HCT116 (cell line): ENCODE measurements around the gene ENSA. TPM values are rescaled to one million over a fixed set of nuclear protein-coding genes. Genes with fewer than 3 reads are reported as not detected.
"Not testable (repeated sequence)": the region's sequence is repeated elsewhere in the genome, so short reads cannot be mapped to it uniquely, and the experiment has no call there.

Source experiments
- ATAC-seq: fragments of 200-7000 bp; cut with Tn5 transposase; 2 replicates; pipeline ENCODE4 v1.9.1; 2020; ENCODE audit warnings: mild to moderate bottlenecking, moderate library complexity
- BruUV-seq: library from RNA; stranded (reverse); fragments of 400-500 nt; replicated peaks from 2 replicates; lab custom pipeline; 2021; lab: Mats Ljungman, UMichigan
- CTCF ChIA-PET: fragments of 300-600 bp; sonication (Branson Sonifier 250); formaldehyde crosslinking; loops from one replicate; lab custom pipeline; 2021; ENCODE audit warnings: antibody characterized with exemption; lab: Charles Lee
- POLR2A ChIA-PET: fragments of 300-600, 350-600 bp; sonication (Branson Sonifier 250); formaldehyde crosslinking; loops from one replicate; lab custom pipeline; 2021; ENCODE audit warnings: antibody characterized with exemption; lab: Charles Lee
- RAD21 ChIA-PET, 2 experiments: fragments of 300-600 bp; sonication (Branson Sonifier 250); formaldehyde crosslinking; loops; one replicate each; lab custom pipeline; 2023; ENCODE audit warnings: low total read pairs in 2 of 2; ENCODE audit not compliant: uncharacterized antibody in 2 of 2, unreplicated experiment in 2 of 2, low non-redundant PET in 1 of 2; lab: Charles Lee
- DNase-seq: peaks from one replicate; pipeline ENCODE4 v3.0.0-alpha.2; 2010; ENCODE audit warnings: low read depth, low spot score
- H2AFZ ChIP-seq: fragments of 200-600 bp; shearing (Covaris generic), sonication (generic); 2 replicates; pipeline ENCODE4 v1.6.1; 2017; ENCODE audit warnings: low read depth, mixed run types, mixed read lengths, antibody characterized with exemption, low read length; ENCODE audit not compliant: poor library complexity, severe bottlenecking
- H3K27ac ChIP-seq: 2 replicates; pipeline ENCODE4 v1.5.1; 2012; ENCODE audit warnings: low read depth, low read length
- H3K27me3 ChIP-seq: fragments of 200-600 bp; sonication (generic); 2 replicates; pipeline ENCODE4 v1.6.1; 2016; ENCODE audit warnings: mixed run types, low read length, mixed read lengths; ENCODE audit not compliant: insufficient read depth
- H3K36me3 ChIP-seq, 2 experiments: fragments of 200-500 bp in 1 of 2; fragments of 200-600 bp in 1 of 2; sonication (Bioruptor generic) in 1 of 2; sonication (generic) in 1 of 2; 2 replicates each; pipeline versions ENCODE4 v1.5.1 to v1.6.1; 2014 to 2016; ENCODE audit warnings: low read length in 2 of 2, inconsistent platforms in 1 of 2, mixed read lengths in 1 of 2, mixed run types in 1 of 2; ENCODE audit not compliant: insufficient read depth in 2 of 2, control insufficient read depth in 1 of 2
- H3K4me1 ChIP-seq, 2 experiments: fragments of 200-600 bp in 1 of 2; sonication (generic) in 1 of 2; 2 replicates each; pipeline versions ENCODE4 v1.5.1 to v1.6.1; 2012 to 2017; ENCODE audit warnings: low read length in 2 of 2, inconsistent platforms in 1 of 2, mild to moderate bottlenecking in 1 of 2, mixed read lengths in 1 of 2, mixed run types in 1 of 2, moderate library complexity in 1 of 2; ENCODE audit not compliant: insufficient read depth in 2 of 2, control insufficient read depth in 1 of 2
- H3K4me2 ChIP-seq: fragments of 200-600 bp; sonication (generic); 2 replicates; pipeline ENCODE4 v1.6.1; 2017; ENCODE audit warnings: mixed run types, low read length, mixed read lengths
- H3K4me3 ChIP-seq, 2 experiments: fragments of 200-600 bp in 1 of 2; sonication (generic) in 1 of 2; replicated peaks in 1 of 2; 2 replicates each; pipeline ENCODE4 v1.5.1; 2011 to 2016; ENCODE audit warnings: low read length in 2 of 2, control low read depth in 1 of 2, low read depth in 1 of 2, mild to moderate bottlenecking in 1 of 2, mixed read lengths in 1 of 2, mixed run types in 1 of 2
- H3K79me2 ChIP-seq: fragments of 200-600 bp; sonication (generic); 2 replicates; pipeline ENCODE4 v1.6.1; 2017; ENCODE audit warnings: mild to moderate bottlenecking, mixed run types, low read length, moderate library complexity, mixed read lengths; ENCODE audit not compliant: insufficient read depth
- H3K9ac ChIP-seq: fragments of 200-600 bp; sonication (generic); 2 replicates; pipeline ENCODE4 v1.6.1; 2016; ENCODE audit warnings: low read length, mixed read lengths
- H3K9me2 ChIP-seq: fragments of 200-600 bp; sonication (generic), shearing (Covaris generic); 2 replicates; pipeline ENCODE4 v1.6.1; 2017; ENCODE audit warnings: mixed run types, mild to moderate bottlenecking, moderate library complexity; ENCODE audit not compliant: insufficient read depth
- H3K9me3 ChIP-seq, 2 experiments: fragments of 200-500 bp in 1 of 2; fragments of 200-600 bp in 1 of 2; sonication (Bioruptor generic) in 1 of 2; sonication (generic) in 1 of 2; 2 replicates each; pipeline ENCODE4 v1.6.1; 2014 to 2017; ENCODE audit warnings: low read length in 2 of 2, mixed read lengths in 2 of 2, inconsistent platforms in 1 of 2, low read depth in 1 of 2, mild to moderate bottlenecking in 1 of 2, mixed run types in 1 of 2, moderate library complexity in 1 of 2; ENCODE audit not compliant: control insufficient read depth in 1 of 2, insufficient read depth in 1 of 2
- H4K20me1 ChIP-seq: fragments of 200-600 bp; sonication (generic), shearing (Covaris generic); 2 replicates; pipeline ENCODE4 v1.6.1; 2017; ENCODE audit warnings: mixed run types, mild to moderate bottlenecking, moderate library complexity; ENCODE audit not compliant: insufficient read depth
- EZH2 ChIP-seq: fragments of 200-600 bp; sonication (generic); IDR thresholded peaks from 2 replicates; pipeline ENCODE4 v1.6.1; 2017; ENCODE audit warnings: antibody characterized with exemption, mixed run types
- EZH2phosphoT487 ChIP-seq: fragments of 200-600 bp; IDR thresholded peaks from 2 replicates; pipeline ENCODE4 v1.6.1; 2018; ENCODE audit warnings: antibody characterized with exemption, borderline replicate concordance
- FOSL1 ChIP-seq: IDR thresholded peaks from 2 replicates; pipeline ENCODE4 v1.6.1; 2012; ENCODE audit warnings: low read depth
- JUND ChIP-seq: IDR thresholded peaks from 2 replicates; pipeline ENCODE4 v1.6.1; 2012
- POLR2A ChIP-seq: IDR thresholded peaks from 2 replicates; pipeline ENCODE4 v1.7.0; 2011; ENCODE audit warnings: borderline replicate concordance; ENCODE audit not compliant: insufficient read depth, insufficient read length; ENCODE audit errors: extremely low read depth
- RAD21 ChIP-seq: IDR thresholded peaks from 2 replicates; pipeline ENCODE4 v1.6.1; 2012; ENCODE audit warnings: low read depth, mild to moderate bottlenecking
- SP1 ChIP-seq: IDR thresholded peaks from 2 replicates; pipeline ENCODE4 v1.6.1; 2012; ENCODE audit warnings: low read depth
- SRF ChIP-seq: IDR thresholded peaks from 2 replicates; pipeline ENCODE4 v1.6.1; 2012; ENCODE audit warnings: low read depth
- ZBTB33 ChIP-seq: IDR thresholded peaks from 2 replicates; pipeline ENCODE4 v1.6.1; 2011; ENCODE audit warnings: mild to moderate bottlenecking, low read length, moderate library complexity; ENCODE audit not compliant: insufficient replicate concordance; ENCODE audit errors: extremely low read depth
- intact Hi-C: fragments of 100-400 bp; cut with micrococcal nuclease; formaldehyde crosslinking; loops from 2 replicates; pipeline ENCODE4 v1.10.0; 2022
- total RNA-seq: library from RNA; stranded (reverse); gene quantifications from one replicate; pipeline ENCODE4 v1.2.1, GENCODE V29; 2021; ENCODE audit not compliant: unreplicated experiment

Gene ENSA
- total RNA-seq, 1 experiment from 2014 or later, result 130 TPM

- no peaks in the 10 kb centered on the region for H3K9me3 ChIP-seq
- H2AFZ ChIP-seq, result no peak overlapping the region
- ATAC-seq, result no peak
- RAD21 ChIA-PET, result no interaction called here
- H3K79me2 ChIP-seq, result no peaks in the 10 kb centered on the region
- intact Hi-C loops, result no loop called here
- H3K27ac ChIP-seq, result no peak overlapping the region
- BruUV-seq, result no TSS peak
- no peak for DNase-seq
- TF ChIP-seq EZH2phosphoT487 (no peak), JUND (no peak), FOSL1 (no peak), EZH2 (no peak), RAD21 (no peak), ZBTB33 (no peak), POLR2A (no peak), SRF (no peak)
- H3K9ac ChIP-seq, result no peak overlapping the region
- H3K27me3 ChIP-seq, result no peaks in the 10 kb centered on the region
- H3K4me1 ChIP-seq, result peaks cover 23 to 56% of the 10 kb centered on the region in 2 experiments
- CTCF ChIA-PET, result no interaction called here
- H3K9me2 ChIP-seq, result no peaks in the 10 kb centered on the region
- no peak overlapping the region for H3K4me3 ChIP-seq
- no peaks in the 10 kb centered on the region for H4K20me1 ChIP-seq
- POLR2A ChIA-PET, result interaction anchor here (0.7 to 1.4 kb wide), 2 partner anchors 12 to 22 kb away, joined by 3 to 4 read pairs; partner anchors contain the start of gene MCL1
- H3K4me2 ChIP-seq, result no peak overlapping the region
- H3K36me3 ChIP-seq, result no peaks in the 10 kb centered on the region
Measured at GRCh38 chr1:150601540-150601939, 27.9 kb downstream of the ENSA start.

- H3K9ac ChIP-seq, BruUV-seq, DNase-seq, H3K9me3 ChIP-seq, RAD21 ChIA-PET, H3K79me2 ChIP-seq, H3K27me3 ChIP-seq, H2AFZ ChIP-seq, H3K36me3 ChIP-seq, H3K9me2 ChIP-seq, CTCF ChIA-PET, H3K27ac ChIP-seq, H3K4me3 ChIP-seq, intact Hi-C loops, H4K20me1 ChIP-seq: not testable (repeated sequence)
- POLR2A ChIA-PET, result interaction anchor here (3.4 kb wide), 1 partner anchor 19 kb away, joined by 18 read pairs; the partner anchor contains the start of gene MCL1
- TF ChIP-seq SP1 (peak; percentile 16; the same call in 1 of the 2 replicates), JUND (0 out of 2 replicates have a peak, but pooled peaks have one; percentile 10)
- Histone ChIP-seq H3K4me1 (peaks cover 7 to 40% of the 10 kb centered on the region in 2 experiments; a peak in 3 of 4 replicates), H3K4me2 (peak overlapping the region; percentile 41)
- peak; percentile 42 for ATAC-seq
Measured at GRCh38 chr1:150598346-150598745, 31.1 kb downstream of the ENSA start.
